IPS-18c (cell line): ENCODE data around the gene AGL.
"Not testable (repeated sequence)": the region's sequence is repeated elsewhere in the genome, so short reads cannot be mapped to it uniquely, and the experiment has no call there.

ENCODE experiments used
- H3K4me3 ChIP-seq: 2 replicates; pipeline ENCODE4 v1.7.0; 2013; ENCODE audit warnings: low read depth, mild to moderate bottlenecking, low read length, moderate library complexity; ENCODE audit not compliant: insufficient read depth
- H3K9me3 ChIP-seq: one replicate; pipeline ENCODE4 v1.6.1; 2013; ENCODE audit warnings: mild to moderate bottlenecking, low read length, moderate library complexity; ENCODE audit not compliant: control insufficient read depth, insufficient read depth

AGL gene

GRCh38 chr1:99891997-99892396 is 41.8 kb downstream of the AGL start:
- Histone ChIP-seq H3K9me3 (no peaks in the 10 kb centered on the region), H3K4me3 (no peak overlapping the region)

- H3K9me3 ChIP-seq, H3K4me3 ChIP-seq: not testable (repeated sequence)
Measured at GRCh38 chr1:99903278-99903677, 53.1 kb downstream of the AGL start.

- Histone ChIP-seq H3K4me3 (no peak overlapping the region), H3K9me3 (no peaks in the 10 kb centered on the region)
Measured at GRCh38 chr1:99906535-99906934, 56.4 kb downstream of the AGL start.

GRCh38 chr1:99917214-99917613 is 67.1 kb downstream of the AGL start:
- H3K9me3 ChIP-seq: no peaks in the 10 kb centered on the region
- H3K4me3 ChIP-seq: no peak overlapping the region

GRCh38 chr1:99919220-99919619 is 69.1 kb downstream of the AGL start:
- Histone ChIP-seq H3K4me3 (no peak overlapping the region), H3K9me3 (no peaks in the 10 kb centered on the region)

- no peaks in the 10 kb centered on the region for H3K9me3 ChIP-seq
- H3K4me3 ChIP-seq: no peak overlapping the region
Measured at GRCh38 chr1:99934801-99935200, 84.6 kb downstream of the AGL start.

- H3K4me3 ChIP-seq: no peak overlapping the region
- H3K9me3 ChIP-seq: no peaks in the 10 kb centered on the region
Measured at GRCh38 chr1:99935534-99935933, 85.4 kb downstream of the AGL start.

GRCh38 chr1:99936071-99936470 is 85.9 kb downstream of the AGL start:
- H3K4me3 ChIP-seq: no peak overlapping the region
- no peaks in the 10 kb centered on the region for H3K9me3 ChIP-seq

- H3K4me3 ChIP-seq: no peak overlapping the region
- H3K9me3 ChIP-seq: no peaks in the 10 kb centered on the region
Measured at GRCh38 chr1:99942723-99943122, 92.6 kb downstream of the AGL start.

- H3K4me3 ChIP-seq: no peak overlapping the region
- no peaks in the 10 kb centered on the region for H3K9me3 ChIP-seq
Measured at GRCh38 chr1:99943223-99943794, 93.1 kb downstream of the AGL start.

- no peaks in the 10 kb centered on the region for H3K9me3 ChIP-seq
- H3K4me3 ChIP-seq: no peak overlapping the region
Measured at GRCh38 chr1:99944192-99944591, 94.0 kb downstream of the AGL start.

GRCh38 chr1:99945174-99945573 is 95.0 kb downstream of the AGL start:
- no peak overlapping the region for H3K4me3 ChIP-seq
- no peaks in the 10 kb centered on the region for H3K9me3 ChIP-seq

GRCh38 chr1:99950486-99950885 is 100.3 kb downstream of the AGL start:
- Histone ChIP-seq H3K4me3 (no peak overlapping the region), H3K9me3 (no peaks in the 10 kb centered on the region)

GRCh38 chr1:99952522-99952921 is 102.4 kb downstream of the AGL start:
- Histone ChIP-seq H3K9me3 (no peaks in the 10 kb centered on the region), H3K4me3 (no peak overlapping the region)

- Histone ChIP-seq H3K4me3 (no peak overlapping the region), H3K9me3 (no peaks in the 10 kb centered on the region)
Measured at GRCh38 chr1:99955375-99955774, 105.2 kb downstream of the AGL start.

GRCh38 chr1:99956755-99957154 is 106.6 kb downstream of the AGL start:
- Histone ChIP-seq H3K9me3 (no peaks in the 10 kb centered on the region), H3K4me3 (no peak overlapping the region)

GRCh38 chr1:99957818-99958217 is 107.7 kb downstream of the AGL start:
- H3K9me3 ChIP-seq: no peaks in the 10 kb centered on the region
- no peak overlapping the region for H3K4me3 ChIP-seq

- H3K9me3 ChIP-seq, H3K4me3 ChIP-seq: not testable (repeated sequence)
Measured at GRCh38 chr1:99959189-99959705, 109.1 kb downstream of the AGL start.

GRCh38 chr1:99960260-99960659 is 110.1 kb downstream of the AGL start:
- H3K9me3 ChIP-seq, H3K4me3 ChIP-seq: not testable (repeated sequence)
